Measurements from ENCODE around the gene RBM44. TPM values are rescaled to one million over a fixed set of nuclear protein-coding genes. Genes with fewer than 3 reads are reported as not detected.

The RBM44 gene
- total RNA-seq, 2 experiments from 2014 or later, result 1.1 to 1.2 TPM

DNA sequence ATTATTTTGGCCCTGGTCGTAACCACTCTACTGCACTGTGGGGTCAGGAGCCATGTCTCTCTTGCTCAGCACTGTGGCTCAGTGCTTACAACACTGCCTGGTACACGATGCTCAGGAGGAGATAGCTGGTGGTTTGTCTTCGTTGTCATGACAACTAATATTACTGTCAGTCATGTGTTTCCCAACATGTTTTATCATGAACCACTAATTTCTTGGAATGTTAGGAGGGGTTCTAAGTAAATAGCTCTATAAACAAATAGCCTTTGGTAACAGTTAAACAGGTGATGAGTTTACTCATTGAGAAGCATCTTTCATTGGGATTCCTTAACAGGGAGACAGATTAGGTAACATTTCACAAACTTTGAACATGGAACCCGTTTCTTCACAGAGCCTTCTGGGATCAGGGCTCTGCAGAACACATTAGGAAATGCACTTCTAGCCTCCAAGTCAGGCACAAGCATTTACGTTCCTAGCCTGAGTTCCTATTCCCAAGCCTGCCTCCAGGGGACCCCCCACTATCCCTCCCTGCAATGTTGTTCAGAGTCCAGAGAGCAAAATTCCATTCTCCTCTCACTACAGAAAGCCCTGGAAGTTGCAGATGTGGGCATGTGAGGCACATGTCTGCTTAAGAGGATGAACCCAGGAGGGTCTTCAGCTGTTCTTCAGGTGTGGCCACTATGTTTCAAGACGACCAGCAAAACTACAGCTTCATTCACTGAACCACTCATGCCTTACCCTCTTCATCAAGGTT lies 6.4 kb upstream of the RBM44 start:
- peaks cover 2% of the 10 kb centered on the region for H3K4me1 Mint-ChIP-seq
- no peak for DNase-seq

DNA sequence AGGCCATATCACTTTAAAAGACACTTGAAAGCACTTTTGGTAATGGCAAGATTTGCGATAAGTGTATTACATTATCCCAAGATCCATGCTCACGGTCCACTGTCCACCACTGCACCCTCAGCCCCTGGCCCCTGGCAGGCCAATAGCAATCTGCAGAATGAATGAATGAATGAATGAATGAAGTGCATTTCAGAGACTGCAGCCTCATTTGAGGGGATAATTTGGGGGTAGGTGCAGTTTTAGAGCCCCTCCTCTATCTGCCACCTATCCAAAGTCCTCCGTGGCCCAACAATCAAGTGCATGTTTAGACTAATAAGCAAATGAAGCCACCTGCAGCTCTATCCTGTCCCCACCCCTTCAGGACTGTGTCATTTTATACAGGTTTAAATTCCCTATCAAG lies 1.3 kb upstream of the RBM44 start:
- Mint-ChIP-seq H3K4me1 (no peaks in the 10 kb centered on the region), H3K36me3 (peaks cover 5% of the 10 kb centered on the region), H3K27me3 (no peaks in the 10 kb centered on the region), H3K27ac (no peak overlapping the region), H3K9me3 (peaks cover 6% of the 10 kb centered on the region), H3K4me3 (no peak overlapping the region)
- POLR2A ChIA-PET, result no interaction called here
- no peak for ATAC-seq (ENCODE audit: low read depth)
- no peak for DNase-seq

More for the DNA sequence above, 6.4 kb upstream of the RBM44 start:
- no peaks in the 10 kb centered on the region for H3K27me3 Mint-ChIP-seq
- H3K27ac Mint-ChIP-seq, result no peak overlapping the region
- peaks cover 19% of the 10 kb centered on the region for H3K36me3 Mint-ChIP-seq
- POLR2A ChIA-PET, result no interaction called here
- no peak overlapping the region for H3K4me3 Mint-ChIP-seq
- no peaks in the 10 kb centered on the region for H3K9me3 Mint-ChIP-seq
- ATAC-seq (ENCODE audit: low read depth), result no peak

- POLR2A ChIA-PET, result no interaction called here
- DNase-seq (no peak), ATAC-seq (ENCODE audit: low read depth) (no peak)
- Mint-ChIP-seq H3K27ac (no peak overlapping the region), H3K27me3 (no peaks in the 10 kb centered on the region), H3K4me3 (no peak overlapping the region), H3K4me1 (no peaks in the 10 kb centered on the region), H3K36me3 (peaks cover 5% of the 10 kb centered on the region), H3K9me3 (peaks cover 6% of the 10 kb centered on the region)
These were observed 465 bp downstream of the RBM44 start for GRCh38 chr2:237799060-237799428.

DNA sequence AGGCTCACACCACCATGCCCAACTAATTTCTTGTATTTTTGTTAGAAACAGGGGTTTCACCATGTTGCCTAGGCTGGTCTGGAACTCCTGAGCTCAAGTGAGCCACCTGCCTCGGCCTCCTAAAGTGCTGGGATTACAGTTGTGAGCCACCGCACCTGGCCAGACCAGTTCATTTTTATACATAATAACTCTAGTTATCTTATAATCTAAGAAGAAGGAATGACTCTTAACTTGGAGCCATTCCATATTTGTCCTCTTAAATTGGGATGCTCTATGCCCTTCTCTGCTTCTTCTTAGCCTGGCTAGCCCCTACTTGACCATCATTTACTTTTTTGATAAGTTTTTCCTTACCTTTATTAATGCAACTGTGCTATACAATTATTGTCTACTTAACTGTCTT lies 2.9 kb downstream of the RBM44 start:
- Mint-ChIP-seq H3K9me3 (peaks cover 6% of the 10 kb centered on the region), H3K36me3 (peaks cover 5% of the 10 kb centered on the region), H3K4me1 (no peaks in the 10 kb centered on the region), H3K27ac (no peak overlapping the region), H3K4me3 (no peak overlapping the region), H3K27me3 (peaks cover 3% of the 10 kb centered on the region)
- no peak for DNase-seq
- POLR2A ChIA-PET, result no interaction called here
- ATAC-seq (ENCODE audit: low read depth), result no peak

DNA sequence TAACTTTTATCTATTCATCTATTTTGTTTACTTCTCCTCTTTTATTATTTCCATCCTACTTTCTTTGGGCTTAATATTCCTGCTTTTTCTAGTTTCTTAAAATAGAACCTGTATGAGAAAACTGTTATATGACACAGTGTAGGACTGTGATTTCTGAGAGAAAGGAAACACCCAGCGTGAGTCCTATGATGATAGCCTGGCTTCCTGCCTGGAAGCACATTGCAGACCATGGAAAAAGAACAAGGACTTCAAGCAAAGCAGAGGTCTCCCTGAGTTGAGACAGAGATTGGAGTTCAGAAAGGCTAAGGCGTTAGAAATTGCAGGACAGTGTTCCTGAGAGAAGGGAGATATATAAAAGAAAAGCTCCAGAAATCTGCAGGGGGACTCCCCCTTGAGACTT lies 7.8 kb downstream of the RBM44 start:
- no peak for ATAC-seq (ENCODE audit: low read depth)
- H3K4me1 Mint-ChIP-seq, result no peaks in the 10 kb centered on the region
- no peak for DNase-seq
- no peaks in the 10 kb centered on the region for H3K9me3 Mint-ChIP-seq
- H3K36me3 Mint-ChIP-seq, result no peaks in the 10 kb centered on the region
- POLR2A ChIA-PET, result no interaction called here
- H3K27ac Mint-ChIP-seq, result no peak overlapping the region
- peaks cover 30% of the 10 kb centered on the region for H3K27me3 Mint-ChIP-seq
- H3K4me3 Mint-ChIP-seq, result no peak overlapping the region

DNA sequence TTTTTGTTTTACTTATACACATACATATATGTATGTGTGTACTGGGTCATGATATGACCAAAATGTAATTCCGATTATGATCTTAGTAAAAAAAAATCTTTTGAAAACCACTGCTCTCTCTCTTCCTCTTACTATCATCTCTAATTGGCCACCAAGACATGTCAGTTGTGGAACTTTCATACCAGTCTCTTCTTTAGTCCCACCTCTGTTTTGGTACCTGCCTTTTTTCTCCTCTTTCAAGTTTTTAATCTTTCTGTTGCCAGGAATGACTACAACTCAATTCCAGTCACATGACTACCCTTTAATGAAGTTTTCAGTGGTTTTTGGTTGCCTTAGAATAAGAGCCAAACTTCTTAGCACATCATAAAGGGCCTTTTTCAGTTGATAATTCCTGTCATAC lies 17.1 kb downstream of the RBM44 start:
- Mint-ChIP-seq H3K4me3 (no peak overlapping the region), H3K9me3 (no peaks in the 10 kb centered on the region), H3K27me3 (peaks cover 22% of the 10 kb centered on the region), H3K4me1 (peaks cover 2% of the 10 kb centered on the region), H3K27ac (no peak overlapping the region), H3K36me3 (no peaks in the 10 kb centered on the region)
- DNase-seq (no peak), ATAC-seq (ENCODE audit: low read depth) (no peak)
- POLR2A ChIA-PET, result no interaction called here

DNA sequence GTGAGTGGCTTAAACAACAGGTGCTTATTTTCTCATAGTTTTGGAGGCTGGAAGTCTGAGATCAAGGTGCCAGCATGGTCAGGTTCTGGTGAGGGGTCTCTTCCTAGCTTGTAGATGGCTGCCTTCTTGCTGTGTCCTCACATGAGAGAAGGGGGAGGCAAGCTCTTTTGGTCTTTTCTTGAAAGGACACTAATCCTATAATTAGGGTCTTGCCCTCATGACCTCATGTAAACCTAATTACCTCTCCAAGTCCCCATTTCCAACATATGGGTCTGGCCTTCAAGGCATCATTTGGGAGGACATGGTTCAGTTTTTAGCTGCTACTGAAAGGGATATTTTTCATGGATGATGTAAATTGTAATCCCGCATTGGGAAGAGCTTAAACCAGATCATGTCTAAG lies 18.0 kb downstream of the RBM44 start:
- Mint-ChIP-seq H3K36me3 (no peaks in the 10 kb centered on the region), H3K9me3 (no peaks in the 10 kb centered on the region), H3K27ac (no peak overlapping the region), H3K4me3 (no peak overlapping the region), H3K4me1 (peaks cover 2% of the 10 kb centered on the region), H3K27me3 (peaks cover 19% of the 10 kb centered on the region)
- DNase-seq, result no peak
- no peak for ATAC-seq (ENCODE audit: low read depth)
- POLR2A ChIA-PET, result no interaction called here

DNA sequence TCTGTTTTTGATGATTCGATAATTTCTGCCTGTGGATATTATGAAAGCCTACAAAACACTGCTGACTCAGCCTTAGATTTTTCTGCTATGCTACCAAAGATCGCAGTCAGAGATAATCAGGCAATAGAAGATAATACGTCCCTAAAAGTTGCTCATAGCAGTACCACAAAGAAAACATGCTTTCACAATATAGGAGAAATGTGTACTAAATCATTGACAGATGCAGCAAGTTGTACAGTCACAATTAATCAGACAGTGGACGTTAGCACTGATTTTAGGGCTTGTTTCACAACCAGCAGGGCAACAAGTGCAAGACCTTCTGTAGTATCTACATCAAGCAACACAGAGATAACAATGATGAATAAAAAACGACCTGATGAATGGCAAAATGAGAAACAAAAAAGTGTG lies 19.5 kb downstream of the RBM44 start:
- Mint-ChIP-seq H3K4me1 (peaks cover 2% of the 10 kb centered on the region), H3K4me3 (no peak overlapping the region), H3K9me3 (no peaks in the 10 kb centered on the region), H3K27me3 (peaks cover 8% of the 10 kb centered on the region), H3K36me3 (no peaks in the 10 kb centered on the region), H3K27ac (no peak overlapping the region)
- DNase-seq (no peak), ATAC-seq (ENCODE audit: low read depth) (no peak)
- POLR2A ChIA-PET, result no interaction called here

DNA sequence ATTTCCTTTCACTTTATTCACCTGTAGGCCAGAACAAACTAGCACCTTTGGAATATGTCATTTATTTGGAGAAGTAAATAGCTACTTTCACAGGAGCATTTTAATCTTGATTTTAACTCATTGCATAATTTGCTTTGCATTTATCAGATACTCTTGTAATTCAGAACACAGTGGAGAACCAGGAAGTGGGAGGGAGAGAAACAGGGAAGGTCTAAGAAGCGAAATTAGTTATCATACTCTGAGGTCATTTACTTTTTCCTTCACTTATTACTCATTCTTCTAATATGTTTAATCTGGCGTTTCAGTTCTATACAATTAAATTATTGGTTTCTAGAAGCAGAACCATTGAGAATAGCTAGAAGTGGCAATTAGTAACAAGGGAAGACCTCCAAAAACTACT lies 20.7 kb downstream of the RBM44 start:
- Mint-ChIP-seq H3K27me3 (peaks cover 8% of the 10 kb centered on the region), H3K4me1 (peaks cover 2% of the 10 kb centered on the region), H3K27ac (no peak overlapping the region), H3K4me3 (no peak overlapping the region), H3K36me3 (no peaks in the 10 kb centered on the region), H3K9me3 (no peaks in the 10 kb centered on the region)
- no peak for DNase-seq
- POLR2A ChIA-PET, result no interaction called here
- ATAC-seq (ENCODE audit: low read depth), result no peak

DNA sequence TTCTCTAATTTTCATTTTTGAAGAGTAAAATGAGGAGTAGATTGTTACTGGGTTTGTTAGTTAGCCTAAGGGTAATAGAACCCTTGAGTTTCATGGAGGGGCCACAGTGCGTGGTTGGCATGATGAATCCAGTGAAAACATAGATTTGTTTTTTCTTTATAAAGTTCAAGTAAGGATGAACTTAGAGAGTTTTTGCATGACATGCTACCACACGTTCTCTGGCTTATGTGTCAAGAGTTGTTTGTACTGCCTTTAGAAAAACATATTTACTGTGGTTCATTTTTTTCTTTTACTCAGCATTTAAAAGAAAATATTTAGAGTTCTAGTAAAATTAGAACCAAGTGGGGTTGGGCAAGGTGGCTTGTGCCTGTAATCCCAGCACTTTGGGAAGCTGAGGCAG lies 21.8 kb downstream of the RBM44 start:
- no peaks in the 10 kb centered on the region for H3K9me3 Mint-ChIP-seq
- H3K4me3 Mint-ChIP-seq, result no peak overlapping the region
- H3K36me3 Mint-ChIP-seq, result no peaks in the 10 kb centered on the region
- no peak overlapping the region for H3K27ac Mint-ChIP-seq
- POLR2A ChIA-PET, result no interaction called here
- DNase-seq (no peak), ATAC-seq (ENCODE audit: low read depth) (no peak)
- peaks cover 12% of the 10 kb centered on the region for H3K27me3 Mint-ChIP-seq
- H3K4me1 Mint-ChIP-seq, result peaks cover 2% of the 10 kb centered on the region

DNA sequence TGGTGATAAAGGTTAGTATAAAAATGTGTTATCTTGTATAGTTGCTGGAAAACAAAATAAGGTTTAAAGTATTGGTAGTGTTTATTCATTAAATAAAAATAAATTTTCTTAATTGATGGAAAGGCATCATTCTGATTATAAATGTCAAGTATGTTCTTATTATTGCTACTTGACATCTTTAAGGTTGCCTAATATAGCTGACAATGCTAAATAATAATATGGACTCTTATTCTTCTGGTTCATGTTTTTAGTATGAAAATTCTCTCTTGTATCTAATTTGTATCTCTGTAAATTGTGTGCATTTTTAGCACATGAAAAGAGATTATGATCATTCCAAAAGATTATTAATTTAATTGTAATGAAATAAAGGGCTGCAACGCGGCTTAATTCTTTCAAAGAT lies 25.0 kb downstream of the RBM44 start:
- no peaks in the 10 kb centered on the region for H3K9me3 Mint-ChIP-seq
- H3K4me3 Mint-ChIP-seq, result no peak overlapping the region
- no peak for DNase-seq
- no peak for ATAC-seq (ENCODE audit: low read depth)
- H3K27me3 Mint-ChIP-seq, result peaks cover 5% of the 10 kb centered on the region
- H3K36me3 Mint-ChIP-seq, result no peaks in the 10 kb centered on the region
- POLR2A ChIA-PET, result no interaction called here
- no peak overlapping the region for H3K27ac Mint-ChIP-seq
- H3K4me1 Mint-ChIP-seq, result peaks cover 2% of the 10 kb centered on the region

DNA sequence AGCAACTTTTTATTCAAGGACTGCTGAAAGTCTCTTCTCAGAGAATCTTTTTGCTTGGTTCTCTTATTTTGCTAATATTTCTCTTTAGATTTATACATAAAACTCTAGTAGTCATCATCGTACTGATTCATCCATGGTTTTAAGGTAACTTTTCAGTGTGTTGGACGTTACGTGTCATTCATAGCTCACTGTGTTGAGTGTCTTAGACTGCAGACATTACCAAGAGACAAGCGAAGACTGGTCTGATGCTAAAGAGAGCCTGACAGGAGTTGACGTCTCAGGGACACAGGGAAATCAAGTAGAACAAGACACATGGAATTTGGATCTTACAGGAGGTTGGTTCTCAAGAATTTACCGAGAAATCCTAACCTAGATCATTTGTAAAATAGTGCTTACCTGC lies 25.5 kb downstream of the RBM44 start:
- no peak for ATAC-seq (ENCODE audit: low read depth)

DNA sequence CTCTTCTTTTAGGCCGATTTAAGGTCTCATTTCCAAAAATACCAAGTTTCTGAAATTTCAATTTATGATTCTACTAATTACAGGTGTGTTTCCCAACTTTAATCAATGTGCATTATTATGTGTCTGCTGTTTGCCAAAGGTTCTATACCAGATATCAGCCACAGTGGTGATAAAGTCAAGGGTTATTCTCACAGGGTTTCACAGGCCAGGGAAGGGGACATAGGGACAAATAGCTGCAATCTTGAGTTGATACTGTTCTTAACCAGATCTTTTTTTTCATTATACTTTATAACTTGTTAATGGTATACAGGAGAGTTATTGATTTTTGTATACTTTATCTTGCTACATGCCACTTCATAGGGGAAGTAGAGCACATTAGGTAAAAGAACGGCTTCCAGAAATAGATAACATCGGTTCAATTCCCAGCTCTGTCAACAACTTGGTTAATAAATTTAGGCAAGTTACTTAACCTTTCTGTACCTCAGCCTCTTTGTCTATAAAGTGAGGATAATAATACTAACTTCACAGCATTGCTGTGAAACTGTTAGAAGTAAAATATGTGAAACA lies 28.9 kb downstream of the RBM44 start:
- Mint-ChIP-seq H3K4me1 (peaks cover 6% of the 10 kb centered on the region), H3K36me3 (no peaks in the 10 kb centered on the region), H3K27ac (no peak overlapping the region), H3K4me3 (no peak overlapping the region), H3K9me3 (no peaks in the 10 kb centered on the region), H3K27me3 (peaks cover 13% of the 10 kb centered on the region)
- ATAC-seq (ENCODE audit: low read depth) (no peak), DNase-seq (no peak)
- POLR2A ChIA-PET, result no interaction called here

More for the DNA sequence above, 25.5 kb downstream of the RBM44 start:
- no peaks in the 10 kb centered on the region for H3K36me3 Mint-ChIP-seq
- H3K9me3 Mint-ChIP-seq, result no peaks in the 10 kb centered on the region
- POLR2A ChIA-PET, result no interaction called here
- no peak overlapping the region for H3K4me3 Mint-ChIP-seq
- H3K27me3 Mint-ChIP-seq, result peaks cover 7% of the 10 kb centered on the region
- DNase-seq, result no peak
- peaks cover 1% of the 10 kb centered on the region for H3K4me1 Mint-ChIP-seq
- no peak overlapping the region for H3K27ac Mint-ChIP-seq

DNA sequence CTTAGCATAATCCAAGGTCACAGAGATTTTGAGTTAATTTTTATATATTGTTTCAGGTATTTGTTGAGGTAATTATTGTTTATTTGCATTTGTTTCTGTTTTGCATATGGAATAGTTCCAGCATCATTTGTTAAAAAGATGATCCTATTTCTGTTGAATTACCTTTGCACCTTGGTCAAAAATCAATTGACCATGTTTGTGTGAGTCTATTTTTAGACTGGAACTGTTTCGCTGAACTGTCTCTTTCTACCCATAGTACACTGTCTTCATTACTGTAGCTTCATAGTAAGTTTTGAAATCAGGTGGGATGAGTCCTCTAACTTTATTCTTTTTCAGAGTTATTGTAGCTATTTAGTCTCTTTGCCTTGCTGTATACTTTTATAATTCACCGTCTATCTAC lies 31.9 kb downstream of the RBM44 start:
- H3K27me3 Mint-ChIP-seq, result peaks cover 11% of the 10 kb centered on the region
- ATAC-seq (ENCODE audit: low read depth), result no peak
- POLR2A ChIA-PET, result no interaction called here

More for the DNA sequence above, 31.9 kb downstream of the RBM44 start:
- Mint-ChIP-seq H3K4me1 (peaks cover 6% of the 10 kb centered on the region), H3K27ac (no peak overlapping the region), H3K36me3 (peaks cover 1% of the 10 kb centered on the region), H3K4me3 (no peak overlapping the region), H3K9me3 (no peaks in the 10 kb centered on the region)
- DNase-seq, result no peak

Measured in activated naive CD8-positive, alpha-beta T cell treated with anti-CD3 and anti-CD28 coated beads, Interleukin-2, amount 10 ng/mL, durations not matched to agents 7 days and 5 days (primary cell).